Posterior cingulate gyrus (tissue), 11 donors: ENCODE data around the gene ZFR.
"Not testable (repeated sequence)": the region's sequence is repeated elsewhere in the genome, so short reads cannot be mapped to it uniquely, and the experiment has no call there.

Experiments
- DNase-seq, 10 donors: peaks; one replicate each; pipeline versions ENCODE4 v3.0.0 to v3.0.0-alpha.2; 2020 to 2021; ENCODE audit warnings: mixed read lengths in 3 of 10
- intact Hi-C: fragments of 100-400 bp; cut with DNase I; formaldehyde crosslinking; loops from one replicate; pipeline ENCODE4 v1.15.1; 2023

Gene ZFR

DNA sequence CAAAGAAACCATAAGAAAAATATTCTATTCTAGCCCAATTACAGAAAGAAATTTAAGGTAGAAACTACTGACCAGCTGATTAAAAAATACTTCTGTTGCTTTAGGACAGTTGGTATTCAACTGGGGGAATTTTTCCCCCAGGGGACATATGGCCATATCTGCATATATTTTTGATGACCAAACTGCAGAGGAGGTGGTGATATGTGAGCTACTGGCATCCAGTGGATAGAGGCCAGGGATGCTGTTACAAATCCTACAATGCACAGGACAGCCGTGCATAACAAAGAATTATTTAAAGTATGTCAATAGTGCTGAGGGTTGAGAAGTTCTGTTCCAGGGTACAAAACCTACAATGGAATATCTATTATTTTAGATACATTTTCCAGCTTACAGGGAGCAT is 24.0 kb downstream of the ZFR start:
- intact Hi-C loops: no loop called here

DNA sequence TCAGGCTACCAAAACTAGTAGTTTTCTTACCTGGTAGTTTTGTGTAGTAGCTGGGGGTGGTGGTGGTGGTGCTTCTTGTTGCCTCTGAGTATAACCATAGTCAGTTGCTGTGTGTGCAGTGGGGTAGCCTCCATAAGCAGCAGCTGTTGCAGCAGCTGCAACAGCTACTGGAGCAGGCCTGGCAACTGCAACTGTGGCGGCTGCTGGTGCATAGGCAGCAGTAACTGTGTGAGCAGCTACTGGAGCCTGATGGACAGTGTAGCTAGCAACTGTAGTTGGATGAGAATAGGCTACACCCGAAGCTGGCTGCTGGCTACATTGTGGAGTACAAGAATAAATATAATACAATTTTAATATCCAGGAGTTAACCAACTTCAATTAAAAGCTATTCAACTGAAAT is 24.7 kb downstream of the ZFR start:
- DNase-seq: peak in 5 of 10 donors; percentile 8 to 89 (median 25)
- intact Hi-C loops: no loop called here

More for the DNA sequence above, 24.0 kb downstream of the ZFR start:
- DNase-seq: no peak

DNA sequence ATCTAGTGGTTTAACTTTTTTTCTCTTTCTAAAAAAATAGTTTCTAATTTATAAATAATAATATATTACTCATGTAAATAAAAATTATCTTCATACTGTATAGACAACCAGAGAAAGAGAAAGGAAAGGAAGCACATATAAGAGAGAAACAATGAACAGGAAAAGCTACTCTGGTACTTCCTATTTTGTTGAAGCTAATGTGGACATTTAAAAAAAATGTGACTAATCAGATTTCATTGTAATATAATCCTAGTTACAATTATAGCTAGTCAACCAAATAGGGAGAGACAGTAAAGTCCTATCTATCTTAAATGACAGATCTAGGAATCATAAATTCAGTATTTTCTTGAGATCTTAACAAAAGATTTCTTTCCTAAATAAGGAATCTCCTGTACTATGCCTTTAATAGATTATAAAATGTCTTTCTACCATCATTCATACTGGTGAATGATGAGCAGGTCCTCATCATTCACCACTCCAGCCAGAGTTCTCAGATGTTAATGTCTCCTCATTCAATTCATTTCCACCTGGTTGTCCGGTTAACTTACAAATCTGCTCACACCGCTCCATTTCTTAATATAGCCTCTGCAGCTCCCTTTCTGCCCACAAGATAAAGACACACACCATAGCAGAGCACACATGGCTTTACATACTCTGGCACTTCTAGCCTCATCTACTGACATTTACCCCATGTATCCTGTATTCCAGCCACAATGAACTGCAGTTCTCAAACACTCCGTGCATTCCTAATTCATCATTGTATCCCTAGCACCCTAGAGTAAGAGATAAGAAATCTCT is 30.9 kb downstream of the ZFR start:
- intact Hi-C loops: no loop called here
- DNase-seq: no peak

DNA sequence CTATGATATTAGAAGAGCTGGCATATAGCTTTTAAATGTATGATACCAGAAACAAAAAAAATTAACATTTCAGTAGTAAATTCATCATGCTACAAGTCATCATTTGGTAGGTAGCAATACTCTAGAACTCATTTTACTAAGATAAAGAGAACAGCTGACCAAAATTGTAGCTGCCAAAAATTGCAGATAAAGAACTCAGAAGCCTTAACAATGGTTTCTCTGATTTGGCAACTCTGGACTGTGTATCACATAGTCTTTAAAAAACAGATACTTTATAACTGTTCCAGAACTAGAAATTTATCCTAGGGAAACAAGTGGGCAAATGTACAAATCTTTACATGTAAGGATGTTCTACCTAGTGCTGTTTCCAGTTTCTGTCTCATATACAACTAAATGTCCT is 33.9 kb downstream of the ZFR start:
- DNase-seq: no peak
- intact Hi-C loops: no loop called here

DNA sequence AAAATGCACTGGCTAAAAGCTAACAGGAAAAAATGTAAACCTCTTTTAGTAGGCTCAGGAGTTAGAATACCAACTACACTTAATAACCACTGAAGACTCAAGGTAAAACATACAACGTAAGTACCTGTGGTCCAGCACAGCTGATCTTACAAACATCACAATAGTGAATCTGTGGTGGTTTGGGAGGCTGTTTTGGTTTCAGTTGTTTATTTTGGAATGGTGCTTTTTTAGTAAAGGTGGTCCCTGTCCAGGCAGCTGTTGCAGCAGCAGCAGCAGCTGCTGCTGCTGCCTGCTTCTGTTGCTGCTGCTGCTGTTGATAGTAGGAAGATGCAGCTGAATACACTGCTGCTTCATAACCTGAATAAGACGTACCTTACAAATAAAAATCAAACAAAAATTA is 37.9 kb downstream of the ZFR start:
- no peak for DNase-seq
- intact Hi-C loops: no loop called here

DNA sequence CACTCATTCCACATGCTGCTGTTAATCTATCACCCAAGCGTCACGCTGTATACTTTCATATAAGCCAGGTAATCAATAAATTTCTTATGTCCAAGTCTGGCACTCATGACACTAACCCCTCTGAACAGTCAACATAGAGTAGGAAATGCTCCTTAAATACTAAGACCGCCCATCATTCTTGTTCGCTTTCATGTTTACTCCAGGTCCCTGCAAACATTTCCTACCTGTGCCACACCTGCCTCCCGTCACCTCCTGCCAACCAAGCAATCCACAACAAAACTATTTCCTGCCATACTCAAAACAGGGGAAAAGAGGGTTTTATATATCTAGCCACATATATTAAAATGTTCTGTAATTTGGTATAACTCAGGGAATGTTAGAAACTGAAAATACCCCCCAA is 39.0 kb downstream of the ZFR start:
- DNase-seq: no peak

DNA sequence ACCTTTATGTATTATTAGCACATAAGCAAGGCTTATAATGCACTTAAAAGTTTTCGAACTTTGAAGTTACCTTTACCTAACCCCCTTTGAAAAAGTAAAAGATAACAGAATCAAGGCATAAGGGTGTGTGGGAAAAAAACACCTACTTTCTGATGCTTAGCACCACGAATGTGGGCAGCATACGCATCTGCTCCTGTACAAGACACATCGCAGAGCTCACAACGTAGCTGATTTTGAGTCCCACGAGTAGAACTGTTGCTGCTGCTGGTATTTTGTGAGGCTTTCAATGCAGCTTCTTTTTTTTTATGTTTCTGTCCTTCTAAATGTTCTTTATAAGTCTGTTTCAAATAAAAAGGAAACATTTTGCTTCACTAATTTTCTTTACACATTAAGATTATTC is 40.8 kb downstream of the ZFR start:
- intact Hi-C loops: no loop called here
- peak in 1 of 10 donors; percentile 14 for DNase-seq

More for the DNA sequence above, 39.0 kb downstream of the ZFR start:
- intact Hi-C loops: no loop called here

DNA sequence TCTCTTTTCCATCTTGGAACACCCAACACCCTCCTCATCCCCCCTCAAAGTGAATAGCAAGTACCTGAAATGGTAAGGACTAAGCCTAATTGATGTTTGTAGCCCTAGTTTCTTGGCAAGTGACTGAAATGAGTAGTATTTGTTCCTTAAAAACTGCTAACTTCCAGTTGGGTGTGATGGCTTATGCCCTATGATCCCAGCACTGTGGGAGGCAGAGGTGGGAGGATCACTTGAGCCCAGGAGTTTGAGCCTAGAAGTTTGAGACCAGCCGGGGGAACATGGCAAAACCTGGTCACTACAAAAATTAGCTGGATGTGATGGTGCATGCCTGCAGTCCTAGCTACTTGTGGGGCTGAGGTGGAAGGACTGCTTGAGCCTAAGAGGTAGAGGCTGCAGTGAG is 44.1 kb downstream of the ZFR start:
- intact Hi-C loops: no loop called here
- no peak for DNase-seq

DNA sequence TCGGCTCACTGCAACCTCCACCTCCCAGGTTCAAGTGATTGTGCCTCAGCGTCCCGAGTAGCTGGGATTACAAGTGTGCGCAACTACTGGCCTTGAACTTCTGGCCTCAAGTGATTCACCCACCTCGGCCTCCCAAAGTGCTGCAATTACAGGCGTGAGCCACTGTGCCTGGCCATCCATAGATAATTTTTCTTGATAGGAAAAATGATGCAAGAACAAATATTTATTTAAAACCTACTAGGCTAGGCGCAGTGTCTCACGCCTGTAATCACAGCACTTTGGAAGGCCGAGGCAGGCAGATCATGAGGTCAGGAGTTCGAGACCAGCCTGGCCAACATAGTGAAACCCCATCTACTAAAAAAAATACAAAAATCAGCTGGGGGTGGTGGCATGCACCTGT is 45.8 kb downstream of the ZFR start:
- DNase-seq, intact Hi-C loops: not testable (repeated sequence)

DNA sequence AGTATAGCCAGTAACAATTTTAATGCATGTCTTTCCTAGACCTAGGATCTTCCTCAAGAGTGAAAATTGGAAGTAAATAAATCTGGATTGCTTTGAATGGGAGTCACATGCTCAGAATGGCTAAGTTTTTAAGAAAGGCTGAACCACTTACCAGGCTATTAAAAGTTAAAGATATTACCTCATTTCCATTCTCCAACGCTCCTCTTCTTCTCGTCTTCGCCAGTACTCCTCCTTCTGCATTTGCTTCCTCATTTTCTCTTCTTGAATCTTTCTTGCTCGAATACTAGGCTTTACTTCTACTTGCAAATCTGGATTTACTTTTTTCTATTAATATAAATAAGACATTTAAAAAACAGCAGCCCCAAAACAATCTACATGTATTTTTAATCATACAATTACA is 49.6 kb downstream of the ZFR start:
- DNase-seq: no peak
- intact Hi-C loops: no loop called here

DNA sequence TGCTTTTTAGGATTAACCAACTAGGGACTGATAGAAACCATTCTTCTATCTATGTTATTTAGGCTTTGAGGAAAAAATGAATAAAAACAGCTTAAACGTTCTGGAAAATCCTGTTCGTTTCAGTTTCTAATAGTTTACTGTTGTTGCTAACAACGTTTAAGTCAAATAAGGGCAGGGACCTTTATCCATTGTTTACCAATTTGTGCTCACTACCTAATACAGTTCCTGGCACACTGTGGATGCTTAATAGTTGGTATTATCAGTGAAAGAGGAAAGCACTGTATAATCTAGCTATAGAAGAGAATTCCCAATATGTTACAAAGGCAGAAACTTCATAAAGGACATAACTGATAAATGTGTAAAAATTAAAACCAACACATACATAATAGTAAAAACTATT is 52.5 kb downstream of the ZFR start:
- DNase-seq: no peak
- intact Hi-C loops: no loop called here

DNA sequence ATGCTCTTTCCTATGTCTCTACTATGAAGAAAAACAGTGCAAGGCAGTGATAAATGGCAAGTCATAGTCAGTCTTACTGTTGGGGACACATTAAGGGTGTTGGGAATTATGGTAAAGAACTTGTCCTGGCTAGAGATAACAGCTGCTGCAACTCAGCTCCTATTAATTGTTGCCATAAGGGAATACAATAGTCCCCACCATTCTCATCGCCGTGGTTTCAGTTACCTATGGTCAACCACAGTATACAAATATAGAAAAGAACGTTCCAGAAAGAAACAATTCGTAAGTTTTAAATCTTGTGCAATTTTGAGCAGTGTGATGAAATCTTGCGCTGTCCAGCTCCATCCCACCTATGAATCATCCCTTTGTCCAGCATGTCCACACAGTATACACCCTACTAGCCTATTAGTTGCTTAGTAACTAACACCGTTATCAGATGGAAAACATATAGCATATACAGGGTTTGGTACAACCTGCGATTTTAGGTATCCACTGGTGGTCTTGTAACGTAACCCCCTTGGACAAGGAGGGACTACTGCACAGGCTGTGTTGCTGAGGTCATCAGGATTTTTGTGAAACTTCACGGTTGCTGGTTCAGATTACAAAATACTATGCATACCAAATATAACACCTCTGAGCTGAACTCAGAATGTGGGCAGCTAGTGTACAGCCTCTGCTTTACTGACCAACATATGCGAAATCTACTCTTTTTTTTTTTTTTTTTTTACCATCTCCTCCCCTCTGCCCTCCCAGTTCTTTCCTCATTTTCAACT is 53.5 kb downstream of the ZFR start:
- intact Hi-C loops: no loop called here
- DNase-seq: no peak

DNA sequence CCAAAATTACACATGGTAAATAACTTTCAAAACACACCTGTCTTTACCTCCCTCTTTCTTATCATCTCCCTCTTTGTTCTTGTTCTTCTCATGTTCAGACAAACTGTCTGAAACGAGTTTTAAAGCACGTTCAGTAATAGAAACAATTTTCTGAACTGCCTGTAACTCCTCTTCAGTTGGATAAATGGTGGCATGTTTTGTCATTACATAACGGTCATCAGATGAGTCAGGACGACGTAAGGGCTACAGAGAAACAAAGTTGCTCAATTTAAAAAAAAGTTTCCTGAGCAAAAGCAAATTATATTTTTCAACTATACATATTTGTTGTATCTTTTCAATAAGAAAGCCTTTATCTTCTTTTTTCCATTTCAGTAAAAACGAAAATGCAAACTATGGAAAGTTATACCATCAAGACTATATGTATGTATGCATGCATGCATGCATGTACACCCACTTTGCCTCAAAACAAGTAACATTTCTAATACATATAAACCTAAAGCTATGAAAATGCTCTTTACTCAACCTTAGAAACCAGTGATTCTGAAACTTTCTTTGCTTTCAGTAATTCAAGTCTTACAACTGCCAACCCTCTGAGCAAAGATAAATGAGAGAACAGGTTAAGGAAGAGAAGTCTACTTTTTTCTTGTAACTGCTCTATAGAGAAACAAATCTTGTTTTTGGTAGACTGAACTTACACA is 56.0 kb downstream of the ZFR start:
- no peak for DNase-seq
- intact Hi-C loops: loop anchor here (10.0 kb wide), 1 partner anchor 206 kb away; no protein-coding TSS in a partner anchor

DNA sequence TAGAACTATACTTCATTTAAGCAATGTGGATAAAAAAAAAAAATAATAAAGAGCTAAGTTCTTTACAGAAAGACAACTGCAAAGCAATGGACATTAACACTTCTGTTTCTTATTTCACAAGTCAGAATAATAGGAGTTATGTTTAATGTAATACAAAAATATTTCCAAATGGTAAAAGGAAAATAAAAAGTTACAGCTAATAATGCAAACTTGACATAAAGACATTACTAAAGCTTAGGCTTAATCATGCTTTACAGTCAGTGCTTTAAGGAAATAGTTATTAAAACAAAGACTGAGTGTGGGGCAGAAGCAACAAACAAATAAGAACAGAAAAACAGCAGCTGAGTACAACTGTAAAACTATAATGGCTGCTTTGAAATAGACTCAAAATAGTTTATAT is 56.7 kb downstream of the ZFR start:
- intact Hi-C loops: loop anchor here (10.0 kb wide), 1 partner anchor 207 kb away; no protein-coding TSS in a partner anchor
- DNase-seq: no peak

DNA sequence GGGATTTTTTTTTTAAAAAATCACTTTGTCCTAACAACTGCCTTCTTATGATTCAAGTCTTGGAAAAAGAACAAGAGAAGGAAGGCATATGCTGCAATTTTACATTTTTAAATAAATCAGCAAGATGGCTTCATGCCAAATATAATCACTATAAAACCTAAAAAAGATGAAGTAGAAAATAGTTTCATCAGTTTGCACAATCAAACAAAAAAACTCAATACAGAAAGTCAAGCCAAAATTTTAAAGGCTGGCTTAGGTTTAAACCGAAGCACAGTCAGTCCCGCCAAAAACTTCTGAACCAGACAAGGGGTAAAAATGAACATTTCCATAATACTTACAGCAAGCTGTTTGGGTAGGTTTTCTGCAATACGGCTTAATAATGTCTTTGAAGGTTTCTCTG is 57.3 kb downstream of the ZFR start:
- no peak for DNase-seq
- intact Hi-C loops: loop anchor here (10.0 kb wide), 1 partner anchor 208 kb away; no protein-coding TSS in a partner anchor

DNA sequence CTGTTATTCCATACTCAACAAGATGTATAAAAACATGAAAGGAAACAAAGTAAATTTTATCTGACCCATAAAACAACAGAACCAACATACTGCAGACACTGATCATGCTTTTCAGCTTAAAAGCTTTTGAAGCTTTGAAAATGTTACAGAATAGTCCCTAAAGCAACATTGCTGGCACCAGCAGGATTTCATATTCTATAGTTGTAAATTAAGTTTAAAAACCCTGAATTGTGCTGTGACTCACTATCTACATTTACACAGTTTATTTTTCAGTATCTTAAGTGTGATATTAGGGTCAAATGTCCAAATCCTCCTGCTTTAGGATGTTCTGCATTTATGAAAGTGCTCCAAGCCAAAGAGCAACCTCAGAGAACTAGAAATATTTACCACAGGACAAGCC is 59.9 kb downstream of the ZFR start:
- intact Hi-C loops: loop anchor here (10.0 kb wide), 1 partner anchor 210 kb away; no protein-coding TSS in a partner anchor
- DNase-seq: no peak

DNA sequence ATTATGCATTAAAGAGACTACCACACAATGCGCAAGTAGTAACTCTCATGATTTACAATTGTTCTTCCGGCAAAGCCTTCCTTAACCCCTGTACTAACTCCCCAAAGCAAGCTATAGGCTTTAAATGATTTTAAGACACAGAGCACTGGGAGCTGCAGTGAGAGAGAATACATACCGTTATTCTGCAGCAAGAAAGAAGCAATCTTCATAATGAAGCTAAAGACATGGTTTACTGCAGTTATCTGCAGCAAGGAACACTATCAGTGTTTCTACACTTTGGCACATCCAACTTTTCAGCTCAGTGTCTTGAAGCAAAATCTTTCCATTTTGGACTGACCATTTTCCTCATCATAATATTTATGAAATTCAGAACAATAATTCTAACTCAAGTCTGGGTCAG is 61.0 kb downstream of the ZFR start:
- intact Hi-C loops: loop anchor here (10.0 kb wide), 1 partner anchor 211 kb away; no protein-coding TSS in a partner anchor
- DNase-seq: no peak

DNA sequence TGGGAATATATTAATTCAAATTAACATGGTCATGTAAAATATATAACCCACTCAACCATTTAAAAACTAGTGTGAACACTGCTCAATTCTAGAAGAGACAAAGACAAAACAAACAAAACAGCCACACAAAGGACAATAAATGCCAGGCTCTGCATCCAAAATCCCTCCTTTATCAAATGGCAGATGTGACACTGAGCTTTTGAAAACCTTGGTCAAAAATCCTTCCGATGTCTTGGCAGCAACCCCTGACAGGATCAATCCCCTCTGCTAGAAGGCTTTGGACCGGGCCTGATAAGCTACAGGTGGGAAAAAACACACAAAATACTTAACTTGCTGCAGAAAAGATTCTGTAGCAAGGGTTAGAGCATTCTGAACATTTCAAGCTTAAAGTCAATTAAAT is 61.5 kb downstream of the ZFR start:
- intact Hi-C loops: loop anchor here (10.0 kb wide), 1 partner anchor 212 kb away; no protein-coding TSS in a partner anchor

DNA sequence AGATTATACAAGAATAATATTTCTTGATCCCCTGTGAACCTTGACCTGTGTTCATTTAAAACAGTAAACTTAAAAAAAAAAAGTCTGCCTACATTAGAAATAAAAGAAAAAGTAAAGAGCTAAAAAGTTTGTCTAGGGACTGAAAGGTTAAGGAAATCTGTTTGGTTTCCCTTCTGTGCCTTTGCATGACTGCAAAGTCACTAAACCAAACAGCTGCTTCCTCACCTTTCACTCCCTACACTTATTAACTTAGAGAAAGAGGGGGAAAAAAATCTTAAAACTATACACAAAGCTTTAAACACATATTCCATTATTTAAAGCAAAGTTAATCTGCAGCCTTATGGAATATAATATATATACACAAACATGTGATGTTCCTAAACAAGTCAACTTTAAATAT is 65.1 kb downstream of the ZFR start:
- intact Hi-C loops: no loop called here
- DNase-seq: no peak

More for the DNA sequence above, 61.5 kb downstream of the ZFR start:
- no peak for DNase-seq

DNA sequence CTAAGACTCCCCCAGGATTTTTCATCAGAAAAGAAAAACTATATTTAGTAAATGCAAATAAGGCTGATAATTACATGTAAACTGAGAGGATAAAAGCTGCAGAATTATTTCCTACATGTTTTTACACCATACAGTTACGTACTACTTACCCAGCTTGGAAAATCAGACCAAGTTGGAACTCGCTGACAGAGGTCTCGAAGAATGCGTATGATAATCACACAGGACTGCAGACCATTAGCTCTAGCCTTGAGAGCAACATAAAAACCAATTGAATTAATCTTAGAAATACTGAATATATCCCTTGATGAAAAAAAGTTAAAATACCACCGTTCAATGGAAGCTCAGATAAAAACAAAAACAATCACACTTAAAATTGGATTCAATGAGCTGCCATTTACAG is 65.6 kb downstream of the ZFR start:
- intact Hi-C loops: no loop called here
- DNase-seq: no peak
